ENCODE data around the gene STARD7. TPM values are rescaled to one million over a fixed set of nuclear protein-coding genes. Genes with fewer than 3 reads are reported as not detected.

The STARD7 gene
- total and polyA plus RNA-seq, 2 experiments from 2014 or later, result 72.2 to 222 TPM

- no peaks in the 10 kb centered on the region for H3K79me2 ChIP-seq (replicated peaks; ENCODE audit: insufficient read depth)
- Mint-ChIP-seq H3K4me1 (peaks cover 14% of the 10 kb centered on the region), H3K9me3 (no peaks in the 10 kb centered on the region), H3K27ac (no peak within 1 kb of the TSS), H3K4me3 (peak within 1 kb of the TSS; percentile 55), H3K36me3 (ENCODE audit: low read depth) (peaks cover 6% of the 10 kb centered on the region; the same call in 1 of the 3 replicates), H3K27me3 (ENCODE audit: insufficient read depth, low read depth, poor library complexity) (peaks cover 8% of the 10 kb centered on the region)
- no peaks in the 10 kb centered on the region for H3K36me3 ChIP-seq (ENCODE audit: insufficient read depth)
- H2AFZ ChIP-seq, result peak within 1 kb of the TSS; percentile 66; the same call in 1 of the 2 replicates
- no peaks in the 10 kb centered on the region for H3K27me3 ChIP-seq (ENCODE audit: insufficient read depth)
- 0 out of 2 replicates have a peak, but pooled peaks cover 4% of the 10 kb centered on the region for H3F3A ChIP-seq (replicated peaks; ENCODE audit: low read depth)
- TF ChIP-seq, protein P1, sequence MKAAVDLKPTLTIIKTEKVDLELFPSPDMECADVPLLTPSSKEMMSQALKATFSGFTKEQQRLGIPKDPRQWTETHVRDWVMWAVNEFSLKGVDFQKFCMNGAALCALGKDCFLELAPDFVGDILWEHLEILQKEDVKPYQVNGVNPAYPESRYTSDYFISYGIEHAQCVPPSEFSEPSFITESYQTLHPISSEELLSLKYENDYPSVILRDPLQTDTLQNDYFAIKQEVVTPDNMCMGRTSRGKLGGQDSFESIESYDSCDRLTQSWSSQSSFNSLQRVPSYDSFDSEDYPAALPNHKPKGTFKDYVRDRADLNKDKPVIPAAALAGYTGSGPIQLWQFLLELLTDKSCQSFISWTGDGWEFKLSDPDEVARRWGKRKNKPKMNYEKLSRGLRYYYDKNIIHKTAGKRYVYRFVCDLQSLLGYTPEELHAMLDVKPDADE (IDR thresholded peaks at IDR 0.05), result no peak
- TF ChIP-seq CTCF (conservative IDR thresholded peaks at IDR 0.05; ENCODE audit: low read depth in 2 of 2), result peak; percentile 59 to 82
- H3K4me3 ChIP-seq, result 0 out of 2 replicates have a peak within 1 kb of the TSS, but pooled peaks have one; percentile 32
- H4K20me1 ChIP-seq (replicated peaks; ENCODE audit: insufficient read depth), result no peaks in the 10 kb centered on the region
- peak; percentile 95 for DNase-seq (ENCODE audit: low spot score)
- peak within 1 kb of the TSS; percentile 67 for H3K4me2 ChIP-seq
- no peaks in the 10 kb centered on the region for H3K9me2 ChIP-seq (ENCODE audit: insufficient read depth)
- ATAC-seq, result peak; percentile 91
- peaks cover 11% of the 10 kb centered on the region; the same call in 1 of the 2 replicates for H3K4me1 ChIP-seq (ENCODE audit: insufficient read depth)
- no peak within 1 kb of the TSS for H3K27ac ChIP-seq (ENCODE audit: low read depth)
Observed at GRCh38 chr2:96138179-96139145, 70.2 kb downstream of the STARD7 start, which contains the start of gene ASTL. ASTL (minus strand) TSS chr2:96138502; CDS start chr2:96138436, 66 bp downstream.

DNA sequence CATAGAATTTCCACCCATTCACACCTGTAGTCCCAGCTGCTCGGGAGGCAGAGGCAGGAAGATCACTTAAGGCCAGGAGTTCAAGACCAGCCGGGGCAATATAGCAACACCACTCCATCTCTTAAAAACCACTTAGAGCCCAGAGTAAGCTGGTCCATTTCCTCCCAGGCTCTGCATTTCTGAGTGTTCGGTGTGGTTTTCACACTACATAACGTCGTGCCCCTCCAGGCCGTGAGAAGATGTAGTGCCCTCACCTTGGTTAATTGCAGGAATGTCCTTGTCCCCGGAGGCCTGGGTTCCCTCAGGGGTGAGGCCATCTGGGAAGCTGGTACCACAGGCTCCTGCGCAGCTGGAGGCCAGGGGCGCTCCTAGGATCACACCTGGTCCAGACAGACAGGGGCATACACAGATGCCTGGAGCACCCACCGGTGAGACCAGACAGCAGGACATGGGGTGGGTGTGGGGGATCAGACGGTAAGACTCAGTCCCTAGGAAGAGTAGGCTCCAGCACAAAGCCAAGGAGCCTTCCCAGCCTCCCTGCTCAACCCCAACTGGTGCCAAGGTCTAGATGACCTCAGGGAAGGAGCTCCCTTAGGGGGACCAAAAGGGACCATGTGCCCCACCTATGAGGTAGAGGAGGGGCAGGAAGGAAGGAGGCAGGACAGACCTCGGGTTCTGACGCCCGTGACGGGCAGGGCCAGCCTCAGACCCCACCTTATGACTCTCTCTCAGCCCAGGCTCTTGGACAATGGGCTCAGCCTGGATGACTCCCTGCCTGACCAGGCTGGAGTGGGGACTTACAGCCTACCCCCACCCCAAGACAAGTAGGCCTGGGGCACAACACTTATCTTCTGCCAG is 71.1 kb downstream of the STARD7 start:
- Mint-ChIP-seq H3K27me3 (ENCODE audit: insufficient read depth, low read depth, poor library complexity) (peaks cover 8% of the 10 kb centered on the region), H3K36me3 (ENCODE audit: low read depth) (no peaks in the 10 kb centered on the region), H3K9me3 (no peaks in the 10 kb centered on the region), H3K4me1 (peaks cover 11% of the 10 kb centered on the region), H3K4me3 (no peak overlapping the region), H3K27ac (no peak overlapping the region)
- Histone ChIP-seq H3K27ac (ENCODE audit: low read depth) (no peak overlapping the region), H3K27me3 (ENCODE audit: insufficient read depth) (no peaks in the 10 kb centered on the region), H3K79me2 (replicated peaks; ENCODE audit: insufficient read depth) (no peaks in the 10 kb centered on the region), H3K4me3 (no peak overlapping the region), H2AFZ (0 out of 2 replicates have a peak overlapping the region, but pooled peaks have one; percentile 66), H3K4me1 (ENCODE audit: insufficient read depth) (peaks cover 11% of the 10 kb centered on the region; the same call in 1 of the 2 replicates), H3K4me2 (peak overlapping the region; percentile 67; the same call in 1 of the 2 replicates), H3K9me2 (ENCODE audit: insufficient read depth) (no peaks in the 10 kb centered on the region), H3K36me3 (ENCODE audit: insufficient read depth) (no peaks in the 10 kb centered on the region), H4K20me1 (replicated peaks; ENCODE audit: insufficient read depth) (no peaks in the 10 kb centered on the region), H3F3A (replicated peaks; ENCODE audit: low read depth) (0 out of 2 replicates have a peak, but pooled peaks cover 4% of the 10 kb centered on the region)
- DNase-seq (ENCODE audit: low spot score) (no peak), ATAC-seq (no peak)
- no peak for TF ChIP-seq ZNF331 (CRISPR knock-in tag; IDR thresholded peaks at IDR 0.05; ENCODE audit: low read depth)
- no peak for TF ChIP-seq POLR2AphosphoS5 (IDR thresholded peaks at IDR 0.05; ENCODE audit: low read depth)
- no peak for TF ChIP-seq CREB1 (CRISPR knock-in tag; IDR thresholded peaks at IDR 0.05; ENCODE audit: low read depth)
- TF ChIP-seq STAT1 (IDR thresholded peaks at IDR 0.05; ENCODE audit: unreplicated experiment), result no peak
- TF ChIP-seq, protein P1 (IDR thresholded peaks at IDR 0.05), result no peak
- TF ChIP-seq EZH2 (IDR thresholded peaks at IDR 0.05; ENCODE audit: low read depth, unreplicated experiment), result no peak
- TF ChIP-seq REST (IDR thresholded peaks at IDR 0.05; ENCODE audit: unreplicated experiment), result no peak
